Bronchus fibroblast of lung (primary cell): ENCODE results near the gene CFAP20DC. TPM values are rescaled to one million over a fixed set of nuclear protein-coding genes. Genes with fewer than 3 reads are reported as not detected.

ENCODE experiments used
- total RNA-seq: library from RNA; depleted of rRNA; stranded (reverse); fragments of >200 nt; gene quantifications from 2 replicates; pipeline ENCODE4 v1.2.3, GENCODE V29; 2015

The CFAP20DC gene
- total RNA-seq = 2.5 TPM in 2 replicates

DNA sequence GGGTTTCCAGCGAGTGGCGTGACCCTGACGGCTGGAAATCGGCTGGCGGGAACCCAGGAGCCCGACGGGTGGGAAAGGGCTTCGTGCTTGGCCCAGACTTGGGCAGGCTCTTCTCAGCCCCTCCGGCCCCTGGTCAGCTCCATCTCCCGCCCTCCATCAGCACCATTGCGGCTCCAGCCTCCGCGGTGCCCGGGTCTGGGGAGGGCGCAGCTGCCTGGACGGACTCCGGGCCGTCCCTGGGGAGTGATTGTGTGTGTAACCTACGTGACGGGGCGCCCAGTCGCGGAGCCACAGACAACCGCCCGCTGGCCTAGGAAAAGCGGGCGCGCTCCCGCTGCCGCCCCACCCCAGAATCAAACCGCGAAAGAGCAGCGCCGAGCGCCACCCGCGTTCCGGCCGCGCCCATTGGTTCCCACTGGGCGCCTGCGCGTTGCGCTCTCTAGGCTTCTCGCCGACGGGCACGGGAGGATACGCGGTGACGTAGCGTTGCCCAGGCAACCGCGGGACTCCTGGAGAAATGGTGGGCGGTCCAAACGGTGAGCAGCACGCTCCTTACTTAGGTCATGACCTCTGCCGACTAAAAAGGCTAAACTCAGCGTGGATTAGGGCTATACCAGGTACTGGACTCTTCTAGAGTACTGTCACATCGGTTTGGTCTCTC lies at the start of gene CFAP20DC:
Gene CFAP20DC (minus strand): TSS at position 355 of the 661 bp plus-strand sequence. CDS start 394 bp downstream, outside the sequence.

